Measurements from ENCODE around the gene ZNF26. TPM values are rescaled to one million over a fixed set of nuclear protein-coding genes. Genes with fewer than 3 reads are reported as not detected.
"Not testable (repeated sequence)": the region's sequence is repeated elsewhere in the genome, so short reads cannot be mapped to it uniquely, and the experiment has no call there.

The ZNF26 gene
- total and polyA plus RNA-seq, 7 experiments from 2014 or later: 12.6 to 38.8 (median 29.9) TPM

GRCh38 chr12:132966676-132967415 is 19.3 kb upstream of the ZNF26 start:
- Histone ChIP-seq H3K27ac (ENCODE audit: low read depth, low read length) (no peak overlapping the region), H3K4me3 (ENCODE audit: low read length) (no peak overlapping the region), H3K36me3 (ENCODE audit: control insufficient read depth in 2 of 3, insufficient read depth in 3 of 3, low read length in 3 of 3) (peaks cover 0 to 5% (median 0%) of the 10 kb centered on the region in 3 experiments), H3K9me3 (ENCODE audit: control insufficient read depth in 2 of 3, low read length in 3 of 3) (peaks cover 0 to 13% (median 0%) of the 10 kb centered on the region in 3 experiments), H3K4me1 (ENCODE audit: control insufficient read depth in 2 of 2, insufficient read depth in 2 of 2, low read length in 2 of 2) (no peaks in the 10 kb centered on the region), H3K27me3 (ENCODE audit: control insufficient read depth in 2 of 2, insufficient read depth in 2 of 2, low read length in 2 of 2) (no peaks in the 10 kb centered on the region)
- ATAC-seq: no peak
- H3K27ac Mint-ChIP-seq: no peak overlapping the region
- intact Hi-C loops (cut with micrococcal nuclease): no loop called here
- H3K4me1 Mint-ChIP-seq: peaks cover 0 to 6% (median 0%) of the 10 kb centered on the region in 7 donors
- no peak overlapping the region for H3K4me3 Mint-ChIP-seq
- POLR2A ChIA-PET: no interaction called here
- peaks cover 5 to 54% (median 20%) of the 10 kb centered on the region in 11 donors for H3K9me3 Mint-ChIP-seq
- no peak for DNase-seq
- CTCF ChIA-PET: no interaction called here
- H3K27me3 Mint-ChIP-seq: no peaks in the 10 kb centered on the region
- peaks cover 6 to 27% (median 24%) of the 10 kb centered on the region in 5 donors for H3K36me3 Mint-ChIP-seq

- intact Hi-C loops (cut with micrococcal nuclease): no loop called here
- H3K27me3 ChIP-seq (ENCODE audit: control insufficient read depth in 2 of 2, insufficient read depth in 2 of 2, low read length in 2 of 2): no peaks in the 10 kb centered on the region
- H3K27ac ChIP-seq (ENCODE audit: low read depth, low read length): no peak overlapping the region
- Mint-ChIP-seq H3K4me1 (peaks cover 0 to 6% (median 0%) of the 10 kb centered on the region in 7 donors), H3K9me3 (peaks cover 5 to 63% (median 22%) of the 10 kb centered on the region in 11 donors), H3K27ac (no peak overlapping the region), H3K36me3 (peaks cover 9 to 32% (median 24%) of the 10 kb centered on the region in 5 donors), H3K4me3 (no peak overlapping the region), H3K27me3 (peaks cover 0 to 5% (median 0%) of the 10 kb centered on the region in 5 donors)
- no peak overlapping the region for H3K4me3 ChIP-seq (ENCODE audit: low read length)
- CTCF ChIA-PET: no interaction called here
- H3K9me3 ChIP-seq (ENCODE audit: control insufficient read depth in 2 of 3, low read length in 3 of 3): peaks cover 0 to 13% (median 0%) of the 10 kb centered on the region in 3 experiments
- H3K36me3 ChIP-seq (ENCODE audit: control insufficient read depth in 2 of 3, insufficient read depth in 3 of 3, low read length in 3 of 3): peaks cover 0 to 3% (median 0%) of the 10 kb centered on the region in 3 experiments
- ATAC-seq (no peak), DNase-seq (no peak)
- H3K4me1 ChIP-seq (ENCODE audit: control insufficient read depth in 2 of 2, insufficient read depth in 2 of 2, low read length in 2 of 2): no peaks in the 10 kb centered on the region
- POLR2A ChIA-PET: no interaction called here
Observed at GRCh38 chr12:132967736-132968135, 18.4 kb upstream of the ZNF26 start.

- no peak overlapping the region for H3K27ac Mint-ChIP-seq
- intact Hi-C loops (cut with micrococcal nuclease): no loop called here
- H3K4me3 Mint-ChIP-seq: no peak overlapping the region
- H3K27me3 ChIP-seq (ENCODE audit: control insufficient read depth in 2 of 2, insufficient read depth in 2 of 2, low read length in 2 of 2): no peaks in the 10 kb centered on the region
- no peak overlapping the region for H3K27ac ChIP-seq (ENCODE audit: low read depth, low read length)
- ATAC-seq (no peak), DNase-seq (no peak)
- no peaks in the 10 kb centered on the region for H3K4me1 Mint-ChIP-seq
- CTCF ChIA-PET: no interaction called here
- POLR2A ChIA-PET: no interaction called here
- no peaks in the 10 kb centered on the region for H3K4me1 ChIP-seq (ENCODE audit: control insufficient read depth in 2 of 2, insufficient read depth in 2 of 2, low read length in 2 of 2)
- no peak overlapping the region for H3K4me3 ChIP-seq (ENCODE audit: low read length)
- peaks cover 0 to 7% (median 0%) of the 10 kb centered on the region in 3 experiments for H3K9me3 ChIP-seq (ENCODE audit: control insufficient read depth in 2 of 3, low read length in 3 of 3)
- H3K27me3 Mint-ChIP-seq: peaks cover 0 to 33% (median 13%) of the 10 kb centered on the region in 5 donors
- peaks cover 6 to 34% (median 11%) of the 10 kb centered on the region in 5 donors for H3K36me3 Mint-ChIP-seq
- H3K36me3 ChIP-seq (ENCODE audit: control insufficient read depth in 2 of 3, insufficient read depth in 3 of 3, low read length in 3 of 3): no peaks in the 10 kb centered on the region
- peaks cover 3 to 85% (median 34%) of the 10 kb centered on the region in 11 donors for H3K9me3 Mint-ChIP-seq
Observed at GRCh38 chr12:132972374-132972773, 13.8 kb upstream of the ZNF26 start.

GRCh38 chr12:132976870-132977269 is 9.3 kb upstream of the ZNF26 start:
- H3K9me3 ChIP-seq (ENCODE audit: control insufficient read depth in 2 of 3, low read length in 3 of 3); H3K27ac Mint-ChIP-seq; DNase-seq; H3K4me3 ChIP-seq (ENCODE audit: low read length); H3K36me3 ChIP-seq (ENCODE audit: control insufficient read depth in 2 of 3, insufficient read depth in 3 of 3, low read length in 3 of 3); ATAC-seq; H3K27ac ChIP-seq (ENCODE audit: low read depth, low read length); POLR2A ChIA-PET; H3K4me1 Mint-ChIP-seq; H3K4me3 Mint-ChIP-seq; H3K27me3 ChIP-seq (ENCODE audit: control insufficient read depth in 2 of 2, insufficient read depth in 2 of 2, low read length in 2 of 2); CTCF ChIA-PET; intact Hi-C loops (cut with micrococcal nuclease); H3K4me1 ChIP-seq (ENCODE audit: control insufficient read depth in 2 of 2, insufficient read depth in 2 of 2, low read length in 2 of 2): not testable (repeated sequence)
- Mint-ChIP-seq H3K9me3 (peaks cover 3 to 92% (median 35%) of the 10 kb centered on the region in 11 donors), H3K27me3 (peaks cover 0 to 55% (median 32%) of the 10 kb centered on the region in 5 donors), H3K36me3 (peaks cover 3 to 44% (median 15%) of the 10 kb centered on the region in 5 donors)

DNA sequence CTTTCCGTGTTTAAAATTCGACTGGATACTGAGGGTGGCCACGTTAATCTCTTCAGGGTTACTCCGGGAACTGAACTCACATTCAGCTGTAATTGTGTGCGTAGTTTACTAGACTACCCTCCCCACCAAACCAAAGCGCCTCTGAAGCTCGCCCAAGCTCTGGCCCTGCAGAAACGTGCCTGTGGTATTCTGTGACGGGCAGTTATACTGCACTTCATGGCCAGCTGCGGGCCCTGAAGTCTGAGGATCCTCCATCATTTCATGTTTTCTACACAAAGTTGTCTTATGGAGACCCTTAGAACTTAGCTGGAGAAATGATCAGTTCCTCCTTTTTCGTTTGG is 688 bp downstream of the ZNF26 start:
- peak overlapping the region; percentile 96 for H3K4me3 ChIP-seq (ENCODE audit: low read length)
- Mint-ChIP-seq H3K27ac (peak overlapping the region; percentile 84 to 98 (median 96)), H3K4me1 (peaks cover 23 to 42% (median 39%) of the 10 kb centered on the region in 7 donors), H3K9me3 (peaks cover 0 to 62% (median 34%) of the 10 kb centered on the region in 11 donors), H3K36me3 (peaks cover 22 to 57% (median 42%) of the 10 kb centered on the region in 5 donors), H3K27me3 (peaks cover 0 to 7% (median 4%) of the 10 kb centered on the region in 5 donors), H3K4me3 (peak overlapping the region; percentile 84 to 98 (median 94))
- peaks cover 0 to 15% (median 0%) of the 10 kb centered on the region in 3 experiments for H3K9me3 ChIP-seq (ENCODE audit: control insufficient read depth in 2 of 3, low read length in 3 of 3)
- no peak for DNase-seq
- H3K27me3 ChIP-seq (ENCODE audit: control insufficient read depth in 2 of 2, insufficient read depth in 2 of 2, low read length in 2 of 2): no peaks in the 10 kb centered on the region
- CTCF ChIA-PET: interaction anchor here (0.6 to 1.4 kb wide), 2 partner anchors 59 to 372 kb away, joined by 3 to 4 read pairs; no protein-coding TSS in a partner anchor
- intact Hi-C loops (cut with micrococcal nuclease): loop anchor here (1.0 to 2.0 kb wide), 10 partner anchors 31 to 300 kb away; partner anchors contain the start of genes CHFR (in 2 of the 2), ZNF10 (in 2 of the 2), ZNF140 (in 2 of the 2) and ZNF268 (in 2 of the 2)
- H3K27ac ChIP-seq (ENCODE audit: low read depth, low read length): peak overlapping the region; percentile 87
- POLR2A ChIA-PET: interaction anchor here (0.7 to 3.8 kb wide), 13 partner anchors 10 to 205 kb away, joined by 3 to 21 read pairs (median 8); partner anchors contain the start of genes GOLGA3, ZNF10, ZNF268 and ZNF605
- peaks cover 0 to 30% (median 0%) of the 10 kb centered on the region in 3 experiments for H3K36me3 ChIP-seq (ENCODE audit: control insufficient read depth in 2 of 3, insufficient read depth in 3 of 3, low read length in 3 of 3)
- no peak for ATAC-seq
- H3K4me1 ChIP-seq (ENCODE audit: control insufficient read depth in 2 of 2, insufficient read depth in 2 of 2, low read length in 2 of 2): peaks cover 11 to 12% of the 10 kb centered on the region in 2 donors

- ChIA-PET CTCF (no interaction called here), POLR2A (no interaction called here)
- H3K27ac ChIP-seq (ENCODE audit: low read depth, low read length): no peak overlapping the region
- Mint-ChIP-seq H3K9me3 (peaks cover 7 to 97% (median 76%) of the 10 kb centered on the region in 11 donors), H3K4me1 (peaks cover 0 to 18% (median 8%) of the 10 kb centered on the region in 7 donors), H3K27me3 (no peaks in the 10 kb centered on the region), H3K4me3 (no peak overlapping the region), H3K36me3 (peaks cover 26 to 78% (median 73%) of the 10 kb centered on the region in 5 donors), H3K27ac (no peak overlapping the region)
- intact Hi-C loops (cut with micrococcal nuclease): no loop called here
- H3K9me3 ChIP-seq (ENCODE audit: control insufficient read depth in 2 of 3, low read length in 3 of 3): peaks cover 0 to 91% (median 45%) of the 10 kb centered on the region in 3 experiments
- H3K4me3 ChIP-seq (ENCODE audit: low read length): peak overlapping the region; percentile 9
- H3K36me3 ChIP-seq (ENCODE audit: control insufficient read depth in 2 of 3, insufficient read depth in 3 of 3, low read length in 3 of 3): peaks cover 0 to 62% (median 17%) of the 10 kb centered on the region in 3 experiments
- DNase-seq (no peak), ATAC-seq (no peak)
- H3K4me1 ChIP-seq (ENCODE audit: control insufficient read depth in 2 of 2, insufficient read depth in 2 of 2, low read length in 2 of 2): no peaks in the 10 kb centered on the region
- H3K27me3 ChIP-seq (ENCODE audit: control insufficient read depth in 2 of 2, insufficient read depth in 2 of 2, low read length in 2 of 2): no peaks in the 10 kb centered on the region
Observed at GRCh38 chr12:132998741-132999140, 12.6 kb downstream of the ZNF26 start.
